DND-41 (cell line): ENCODE data around the gene OR1F1.

Experiments used
- ATAC-seq: fragments of 200-7000 bp; cut with Tn5 transposase; 3 replicates; pipeline ENCODE4 v1.9.1; 2021; ENCODE audit warnings: low read depth; ENCODE audit not compliant: insufficient read depth
- DNase-seq: peaks from one replicate; pipeline ENCODE4 v3.0.0-alpha.2; 2020
- H2AFZ ChIP-seq: 2 replicates; pipeline ENCODE4 v1.6.0; 2012; ENCODE audit warnings: low read depth, low read length
- H3K27ac ChIP-seq: 2 replicates; pipeline ENCODE4 v1.5.1; 2012; ENCODE audit warnings: low read length, inconsistent platforms
- H3K27me3 ChIP-seq: fragments of 200-600 bp; sonication (generic); 2 replicates; pipeline ENCODE4 v1.6.0; 2012; ENCODE audit warnings: low read length, mild to moderate bottlenecking, inconsistent platforms; ENCODE audit not compliant: insufficient read depth, poor library complexity
- H3K36me3 ChIP-seq: 2 replicates; pipeline ENCODE4 v1.5.1; 2012; ENCODE audit warnings: low read length, inconsistent platforms; ENCODE audit not compliant: insufficient read depth
- H3K4me1 ChIP-seq: 2 replicates; pipeline ENCODE4 v1.5.1; 2012; ENCODE audit warnings: mild to moderate bottlenecking, low read length; ENCODE audit not compliant: insufficient read depth
- H3K4me2 ChIP-seq: 2 replicates; pipeline ENCODE4 v1.6.0; 2012; ENCODE audit warnings: mild to moderate bottlenecking, moderate library complexity, low read length, inconsistent platforms; ENCODE audit not compliant: insufficient read depth
- H3K4me3 ChIP-seq, 2 experiments: fragments of 200-600 bp in 1 of 2; shearing (Covaris generic) in 1 of 2; 2 replicates each; pipeline ENCODE4 v1.5.1; 2012 to 2016; ENCODE audit warnings: inconsistent platforms in 2 of 2, low read length in 2 of 2, mild to moderate bottlenecking in 2 of 2, low read depth in 1 of 2, moderate library complexity in 1 of 2
- H3K79me2 ChIP-seq: 2 replicates; pipeline ENCODE4 v1.6.0; 2012; ENCODE audit warnings: low read length, inconsistent platforms; ENCODE audit not compliant: insufficient read depth
- H3K9ac ChIP-seq: 2 replicates; pipeline ENCODE4 v1.6.0; 2012; ENCODE audit warnings: low read depth, mild to moderate bottlenecking, inconsistent platforms, low read length, moderate library complexity
- H3K9me3 ChIP-seq: 2 replicates; pipeline ENCODE4 v1.5.1; 2012; ENCODE audit warnings: low read length, moderate library complexity, mild to moderate bottlenecking, inconsistent platforms; ENCODE audit not compliant: insufficient read depth, severe bottlenecking
- H4K20me1 ChIP-seq: 2 replicates; pipeline ENCODE4 v1.6.0; 2012; ENCODE audit warnings: low read length; ENCODE audit not compliant: insufficient read depth
- EZH2 ChIP-seq: IDR thresholded peaks from 3 replicates; pipeline ENCODE4 v1.6.1; 2012; ENCODE audit warnings: borderline replicate concordance, low read depth, mild to moderate bottlenecking, moderate library complexity, low read length, inconsistent platforms; ENCODE audit not compliant: severe bottlenecking
- TF ChIP-seq, protein P1 (sequence below): IDR thresholded peaks from 2 replicates; pipeline ENCODE4 v1.5.1; 2012; ENCODE audit warnings: borderline replicate concordance, low read length, moderate library complexity, mild to moderate bottlenecking; ENCODE audit not compliant: poor library complexity, severe bottlenecking; ENCODE audit errors: extremely low read depth

OR1F1 gene

DNA sequence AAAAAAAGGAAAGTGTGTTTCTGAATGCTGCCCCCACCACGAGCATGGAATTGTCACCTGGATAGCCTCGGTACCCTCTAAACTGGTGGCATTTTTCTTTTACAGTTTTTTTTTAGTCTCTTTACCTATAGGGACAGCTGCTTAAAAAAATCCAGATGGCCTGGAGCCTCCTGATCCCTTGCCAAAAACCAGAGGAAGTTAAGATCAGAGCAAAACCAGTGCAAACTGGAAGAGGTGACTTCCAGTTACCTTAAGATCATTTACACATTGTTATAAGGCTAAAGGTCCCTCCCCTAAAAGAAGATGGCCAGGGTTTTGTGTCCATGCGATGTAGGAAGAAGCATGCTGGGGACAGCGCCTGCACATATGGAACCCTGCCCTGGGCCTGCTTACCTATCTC, 65.0 kb downstream of the OR1F1 start:
- TF ChIP-seq EZH2 = no peak
- TF ChIP-seq, protein P1, sequence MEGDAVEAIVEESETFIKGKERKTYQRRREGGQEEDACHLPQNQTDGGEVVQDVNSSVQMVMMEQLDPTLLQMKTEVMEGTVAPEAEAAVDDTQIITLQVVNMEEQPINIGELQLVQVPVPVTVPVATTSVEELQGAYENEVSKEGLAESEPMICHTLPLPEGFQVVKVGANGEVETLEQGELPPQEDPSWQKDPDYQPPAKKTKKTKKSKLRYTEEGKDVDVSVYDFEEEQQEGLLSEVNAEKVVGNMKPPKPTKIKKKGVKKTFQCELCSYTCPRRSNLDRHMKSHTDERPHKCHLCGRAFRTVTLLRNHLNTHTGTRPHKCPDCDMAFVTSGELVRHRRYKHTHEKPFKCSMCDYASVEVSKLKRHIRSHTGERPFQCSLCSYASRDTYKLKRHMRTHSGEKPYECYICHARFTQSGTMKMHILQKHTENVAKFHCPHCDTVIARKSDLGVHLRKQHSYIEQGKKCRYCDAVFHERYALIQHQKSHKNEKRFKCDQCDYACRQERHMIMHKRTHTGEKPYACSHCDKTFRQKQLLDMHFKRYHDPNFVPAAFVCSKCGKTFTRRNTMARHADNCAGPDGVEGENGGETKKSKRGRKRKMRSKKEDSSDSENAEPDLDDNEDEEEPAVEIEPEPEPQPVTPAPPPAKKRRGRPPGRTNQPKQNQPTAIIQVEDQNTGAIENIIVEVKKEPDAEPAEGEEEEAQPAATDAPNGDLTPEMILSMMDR = no peak
- Histone ChIP-seq H3K36me3 (no peaks in the 10 kb centered on the region), H3K4me2 (no peak overlapping the region), H3K79me2 (no peaks in the 10 kb centered on the region), H3K27me3 (no peaks in the 10 kb centered on the region), H2AFZ (no peak overlapping the region), H4K20me1 (no peaks in the 10 kb centered on the region), H3K4me3 (no peak overlapping the region), H3K4me1 (no peaks in the 10 kb centered on the region), H3K9ac (no peak overlapping the region), H3K9me3 (no peaks in the 10 kb centered on the region), H3K27ac (no peak overlapping the region)
- no peak for DNase-seq
- no peak for ATAC-seq

DNA sequence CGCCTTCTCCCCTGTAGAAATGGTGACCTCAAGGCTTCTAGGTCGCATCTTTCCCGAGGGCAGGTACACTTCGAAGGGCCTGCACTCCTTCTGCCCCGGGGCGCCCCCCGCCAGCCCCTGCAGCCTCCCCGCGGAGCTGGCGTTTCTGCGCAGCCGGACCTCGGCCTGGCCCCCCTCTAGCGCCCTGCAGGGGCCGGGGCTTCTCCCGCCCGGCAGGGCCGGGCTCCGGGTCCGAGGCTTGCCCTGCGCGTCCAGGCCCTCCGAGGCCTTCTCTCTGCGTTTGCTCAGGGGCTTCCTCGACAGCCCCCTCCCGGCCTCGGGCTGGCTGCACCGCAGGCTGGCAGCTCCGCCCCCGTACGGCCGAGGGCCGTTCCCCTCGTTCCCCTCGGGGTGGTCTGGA, 66.3 kb downstream of the OR1F1 start:
- Histone ChIP-seq H3K4me2 (no peak overlapping the region), H3K79me2 (no peaks in the 10 kb centered on the region), H3K9ac (no peak overlapping the region), H2AFZ (no peak overlapping the region), H3K9me3 (no peaks in the 10 kb centered on the region), H3K27ac (no peak overlapping the region), H3K4me3 (no peak overlapping the region), H3K4me1 (no peaks in the 10 kb centered on the region), H4K20me1 (no peaks in the 10 kb centered on the region), H3K36me3 (no peaks in the 10 kb centered on the region), H3K27me3 (no peaks in the 10 kb centered on the region)
- no peak for ATAC-seq
- TF ChIP-seq, protein P1 = no peak
- TF ChIP-seq EZH2 = no peak
- DNase-seq = no peak
